ES-I3 (cell line): Measurements from ENCODE around the gene WDR46.
"Not testable (repeated sequence)": the region's sequence is repeated elsewhere in the genome, so short reads cannot be mapped to it uniquely, and the experiment has no call there.

Experiments used
- H3K36me3 ChIP-seq: 2 replicates; pipeline ENCODE4 v1.6.1; 2013; ENCODE audit warnings: mild to moderate bottlenecking, low read length, control low read depth, moderate library complexity; ENCODE audit not compliant: insufficient read depth
- H3K4me1 ChIP-seq: 2 replicates; pipeline ENCODE4 v1.6.1; 2013; ENCODE audit warnings: mild to moderate bottlenecking, control low read depth, low read length; ENCODE audit not compliant: insufficient read depth
- H3K9ac ChIP-seq: 2 replicates; pipeline ENCODE4 v1.6.1; 2013; ENCODE audit warnings: low read depth, mild to moderate bottlenecking, low read length, moderate library complexity
- H3K9me3 ChIP-seq: 2 replicates; pipeline ENCODE4 v1.6.1; 2013; ENCODE audit warnings: mild to moderate bottlenecking, low read length, moderate library complexity; ENCODE audit not compliant: control insufficient read depth, insufficient read depth

The WDR46 gene

GRCh38 chr6:33286946-33287914 is 1.8 kb downstream of the WDR46 start:
- no peaks in the 10 kb centered on the region for H3K4me1 ChIP-seq
- H3K9me3 ChIP-seq: no peaks in the 10 kb centered on the region
- H3K9ac ChIP-seq: no peak overlapping the region
- H3K36me3 ChIP-seq: peaks cover 7% of the 10 kb centered on the region; the same call in 1 of the 2 replicates

GRCh38 chr6:33285214-33285613 is 3.8 kb downstream of the WDR46 start:
- H3K9me3 ChIP-seq, H3K36me3 ChIP-seq: not testable (repeated sequence)

GRCh38 chr6:33280539-33280938 is 8.5 kb downstream of the WDR46 start:
- no peaks in the 10 kb centered on the region for H3K9me3 ChIP-seq
- H3K36me3 ChIP-seq: peaks cover 12% of the 10 kb centered on the region; the same call in 1 of the 2 replicates
- no peak overlapping the region for H3K9ac ChIP-seq
- H3K4me1 ChIP-seq: peaks cover 4% of the 10 kb centered on the region; the same call in 1 of the 2 replicates

More at GRCh38 chr6:33285214-33285613, 3.8 kb downstream of the WDR46 start:
- H3K4me1 ChIP-seq, H3K9ac ChIP-seq: not testable (repeated sequence)

- no peaks in the 10 kb centered on the region for H3K9me3 ChIP-seq
- H3K9ac ChIP-seq: no peak overlapping the region
- H3K36me3 ChIP-seq: peaks cover 16% of the 10 kb centered on the region
- peaks cover 5% of the 10 kb centered on the region for H3K4me1 ChIP-seq
These were observed 9.0 kb downstream of the WDR46 start for GRCh38 chr6:33279971-33280511.

GRCh38 chr6:33279257-33279695 is 9.8 kb downstream of the WDR46 start:
- no peaks in the 10 kb centered on the region for H3K9me3 ChIP-seq
- H3K9ac ChIP-seq: no peak overlapping the region
- peaks cover 13% of the 10 kb centered on the region for H3K4me1 ChIP-seq
- peaks cover 24% of the 10 kb centered on the region for H3K36me3 ChIP-seq

- Histone ChIP-seq H3K9me3 (no peaks in the 10 kb centered on the region), H3K4me1 (peaks cover 16% of the 10 kb centered on the region), H3K9ac (no peak overlapping the region)
These were observed 10.2 kb downstream of the WDR46 start for GRCh38 chr6:33278810-33279209.

GRCh38 chr6:33278392-33278741 is 10.7 kb downstream of the WDR46 start:
- H3K9ac ChIP-seq: peak overlapping the region; percentile 64; the same call in 1 of the 2 replicates
- peaks cover 33% of the 10 kb centered on the region for H3K36me3 ChIP-seq
- H3K4me1 ChIP-seq: peaks cover 16% of the 10 kb centered on the region

More at GRCh38 chr6:33278810-33279209, 10.2 kb downstream of the WDR46 start:
- H3K36me3 ChIP-seq: peaks cover 29% of the 10 kb centered on the region

GRCh38 chr6:33277663-33278391 is 11.2 kb downstream of the WDR46 start:
- peaks cover 39% of the 10 kb centered on the region for H3K36me3 ChIP-seq

More at GRCh38 chr6:33278392-33278741, 10.7 kb downstream of the WDR46 start:
- H3K9me3 ChIP-seq: no peaks in the 10 kb centered on the region

GRCh38 chr6:33276864-33277662 is 12.0 kb downstream of the WDR46 start, which contains the start of gene B3GALT4:
Gene B3GALT4 (plus strand): TSS chr6:33277123. CDS start chr6:33277420, 297 bp downstream.
- H3K36me3 ChIP-seq: peaks cover 44% of the 10 kb centered on the region
- H3K4me1 ChIP-seq: peaks cover 16% of the 10 kb centered on the region
- peak within 1 kb of the TSS; percentile 64 for H3K9ac ChIP-seq
- H3K9me3 ChIP-seq: no peaks in the 10 kb centered on the region

More at GRCh38 chr6:33277663-33278391, 11.2 kb downstream of the WDR46 start:
- H3K9me3 ChIP-seq: no peaks in the 10 kb centered on the region
- H3K4me1 ChIP-seq: peaks cover 16% of the 10 kb centered on the region
- H3K9ac ChIP-seq: peak overlapping the region; percentile 64

GRCh38 chr6:33276581-33276863 is 12.5 kb downstream of the WDR46 start:
- Histone ChIP-seq H3K4me1 (peaks cover 16% of the 10 kb centered on the region), H3K36me3 (peaks cover 44% of the 10 kb centered on the region), H3K9me3 (no peaks in the 10 kb centered on the region), H3K9ac (peak overlapping the region; percentile 64)

GRCh38 chr6:33275795-33276580 is 13.1 kb downstream of the WDR46 start:
- H3K9me3 ChIP-seq: not testable (repeated sequence)
- Histone ChIP-seq H3K36me3 (peaks cover 44% of the 10 kb centered on the region), H3K4me1 (peaks cover 16% of the 10 kb centered on the region), H3K9ac (peak overlapping the region; percentile 64; the same call in 1 of the 2 replicates)

- Histone ChIP-seq H3K9ac (peak overlapping the region; percentile 22; the same call in 1 of the 2 replicates), H3K9me3 (no peaks in the 10 kb centered on the region), H3K4me1 (peaks cover 16% of the 10 kb centered on the region), H3K36me3 (peaks cover 39% of the 10 kb centered on the region)
These were observed 14.8 kb downstream of the WDR46 start for GRCh38 chr6:33273924-33274902.
